Measurements from ENCODE around the gene SRC.

The SRC gene

GRCh38 chr20:37411408-37412219 is 65.7 kb downstream of the SRC start:
- no peak overlapping the region for H3K4me3 ChIP-seq (ENCODE audit: low read depth in 1 of 2, low read length in 1 of 2)
- peaks cover 11 to 12% of the 10 kb centered on the region in 2 experiments for H3K4me1 ChIP-seq (ENCODE audit: control insufficient read depth in 1 of 2, insufficient read depth in 1 of 2, low read depth in 1 of 2, low read length in 1 of 2)
- no peak overlapping the region for H3K27ac ChIP-seq
- no peaks in the 10 kb centered on the region for H3K9me3 ChIP-seq
- H3K36me3 ChIP-seq, result no peaks in the 10 kb centered on the region
- TF ChIP-seq, protein P1, sequence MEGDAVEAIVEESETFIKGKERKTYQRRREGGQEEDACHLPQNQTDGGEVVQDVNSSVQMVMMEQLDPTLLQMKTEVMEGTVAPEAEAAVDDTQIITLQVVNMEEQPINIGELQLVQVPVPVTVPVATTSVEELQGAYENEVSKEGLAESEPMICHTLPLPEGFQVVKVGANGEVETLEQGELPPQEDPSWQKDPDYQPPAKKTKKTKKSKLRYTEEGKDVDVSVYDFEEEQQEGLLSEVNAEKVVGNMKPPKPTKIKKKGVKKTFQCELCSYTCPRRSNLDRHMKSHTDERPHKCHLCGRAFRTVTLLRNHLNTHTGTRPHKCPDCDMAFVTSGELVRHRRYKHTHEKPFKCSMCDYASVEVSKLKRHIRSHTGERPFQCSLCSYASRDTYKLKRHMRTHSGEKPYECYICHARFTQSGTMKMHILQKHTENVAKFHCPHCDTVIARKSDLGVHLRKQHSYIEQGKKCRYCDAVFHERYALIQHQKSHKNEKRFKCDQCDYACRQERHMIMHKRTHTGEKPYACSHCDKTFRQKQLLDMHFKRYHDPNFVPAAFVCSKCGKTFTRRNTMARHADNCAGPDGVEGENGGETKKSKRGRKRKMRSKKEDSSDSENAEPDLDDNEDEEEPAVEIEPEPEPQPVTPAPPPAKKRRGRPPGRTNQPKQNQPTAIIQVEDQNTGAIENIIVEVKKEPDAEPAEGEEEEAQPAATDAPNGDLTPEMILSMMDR (IDR thresholded peaks at IDR 0.05), result no peak
- H3K27me3 ChIP-seq, result peaks cover 85% of the 10 kb centered on the region

- TF ChIP-seq, protein P1 (IDR thresholded peaks at IDR 0.05), result no peak
- peaks cover 10 to 11% of the 10 kb centered on the region in 2 experiments for H3K4me1 ChIP-seq (ENCODE audit: control insufficient read depth in 1 of 2, insufficient read depth in 1 of 2, low read depth in 1 of 2, low read length in 1 of 2)
- no peak overlapping the region for H3K27ac ChIP-seq
Observed at GRCh38 chr20:37413023-37413334, 67.0 kb downstream of the SRC start.

GRCh38 chr20:37413379-37413778 is 67.4 kb downstream of the SRC start:
- Histone ChIP-seq H3K4me1 (ENCODE audit: control insufficient read depth in 1 of 2, insufficient read depth in 1 of 2, low read depth in 1 of 2, low read length in 1 of 2) (peaks cover 10 to 11% of the 10 kb centered on the region in 2 experiments), H3K36me3 (no peaks in the 10 kb centered on the region), H3K4me3 (ENCODE audit: low read depth in 1 of 2, low read length in 1 of 2) (no peak overlapping the region), H3K9me3 (no peaks in the 10 kb centered on the region), H3K27ac (no peak overlapping the region), H3K27me3 (peaks cover 67% of the 10 kb centered on the region)
- TF ChIP-seq, protein P1 (IDR thresholded peaks at IDR 0.05), result no peak

More at GRCh38 chr20:37413023-37413334, 67.0 kb downstream of the SRC start:
- no peak overlapping the region for H3K4me3 ChIP-seq (ENCODE audit: low read depth in 1 of 2, low read length in 1 of 2)
- H3K36me3 ChIP-seq, result no peaks in the 10 kb centered on the region
- peaks cover 71% of the 10 kb centered on the region for H3K27me3 ChIP-seq
- H3K9me3 ChIP-seq, result no peaks in the 10 kb centered on the region

DNA sequence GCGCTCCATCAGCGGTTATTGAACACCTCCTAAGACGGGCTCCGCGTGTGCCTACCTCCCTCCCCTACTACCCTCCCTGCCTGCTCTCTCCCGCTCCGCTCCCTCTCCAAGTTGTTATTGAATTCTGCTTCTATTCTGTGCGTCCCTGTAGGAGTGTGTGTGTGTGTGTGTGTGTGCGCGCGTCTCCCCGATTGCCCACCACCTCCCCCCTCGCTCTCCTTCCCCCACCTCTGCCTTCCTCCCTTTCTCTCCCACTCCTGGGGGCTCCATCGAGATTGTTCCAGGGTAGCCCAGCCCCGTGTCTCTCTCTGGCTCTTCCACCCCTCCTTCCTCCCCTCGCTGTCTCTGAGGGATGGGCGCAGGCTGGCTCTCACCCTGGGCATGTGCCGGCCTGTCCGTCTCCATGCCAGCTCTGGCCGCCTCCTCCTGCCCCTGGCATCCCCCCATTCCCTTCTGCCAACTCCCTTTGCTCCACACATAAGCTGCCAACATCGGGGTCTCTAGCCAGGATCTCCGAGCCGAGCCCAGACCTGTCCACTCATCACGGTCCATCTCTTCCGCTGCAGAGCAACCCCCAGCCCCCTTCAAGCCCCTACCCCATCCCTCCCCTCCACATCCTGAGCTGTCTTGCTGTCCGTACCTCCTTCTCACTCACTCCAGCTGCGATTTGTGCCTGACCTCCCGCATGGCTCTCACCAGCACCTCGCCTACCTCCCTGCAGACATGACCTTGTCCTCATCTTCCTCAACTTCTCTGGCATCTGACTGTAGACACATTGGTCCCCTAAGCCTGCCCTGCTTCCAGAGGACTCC is 68.5 kb downstream of the SRC start:
- Histone ChIP-seq H3K4me3 (ENCODE audit: low read depth in 1 of 2, low read length in 1 of 2) (no peak overlapping the region), H3K9me3 (no peaks in the 10 kb centered on the region), H3K36me3 (no peaks in the 10 kb centered on the region), H3K4me1 (ENCODE audit: control insufficient read depth in 1 of 2, insufficient read depth in 1 of 2, low read depth in 1 of 2, low read length in 1 of 2) (peaks cover 10 to 11% of the 10 kb centered on the region in 2 experiments), H3K27ac (no peak overlapping the region), H3K27me3 (peaks cover 57% of the 10 kb centered on the region)
- TF ChIP-seq, protein P1 (IDR thresholded peaks at IDR 0.05), result no peak

DNA sequence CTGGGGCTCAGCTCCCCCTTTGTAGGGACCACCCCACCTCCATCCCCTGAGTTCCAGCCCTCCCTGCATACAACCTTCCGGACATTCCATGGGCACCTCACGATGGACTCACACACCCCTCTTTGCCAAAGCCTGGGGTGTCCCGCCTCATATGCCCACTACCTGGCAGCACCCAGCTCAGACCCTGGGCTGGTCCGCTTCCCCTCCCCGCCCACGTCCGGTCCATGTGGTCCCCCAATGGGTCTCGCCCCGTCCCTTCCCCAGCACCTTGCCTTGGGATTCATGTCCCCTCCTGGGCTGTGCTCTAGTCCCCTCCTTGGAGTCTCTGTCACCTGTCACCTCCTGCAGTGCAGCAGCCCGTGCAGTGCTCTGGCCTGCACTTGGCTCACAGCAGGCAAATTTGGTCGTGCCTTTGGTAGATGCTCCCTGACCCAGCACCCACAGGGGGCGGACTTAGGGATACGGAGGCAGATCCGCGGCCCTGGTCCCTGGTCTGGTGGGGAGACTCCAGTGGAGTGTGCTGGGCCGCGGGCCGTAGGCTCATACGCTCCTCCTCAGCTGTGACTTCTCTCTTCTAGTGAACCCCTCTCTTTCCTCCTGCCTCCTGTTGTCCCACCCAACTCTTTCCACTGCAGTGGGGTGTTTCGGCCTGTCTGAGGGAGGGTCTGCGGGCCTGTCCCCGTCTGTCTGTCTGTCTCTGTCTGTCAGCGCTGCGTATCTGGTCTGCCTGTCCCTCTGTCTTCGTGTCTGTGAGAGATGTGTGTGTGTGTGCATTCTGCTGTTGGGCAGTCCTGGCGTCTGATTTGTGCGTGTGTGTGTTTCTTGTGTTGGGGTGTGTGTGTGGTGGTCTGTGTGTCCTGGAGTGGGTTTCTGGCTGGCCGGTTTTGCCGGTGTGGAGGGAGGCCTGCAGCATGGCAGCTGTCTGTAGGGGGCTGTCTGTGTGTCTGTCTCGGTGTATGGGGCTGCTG is 69.5 kb downstream of the SRC start:
- Histone ChIP-seq H3K4me1 (ENCODE audit: control insufficient read depth in 1 of 2, insufficient read depth in 1 of 2, low read depth in 1 of 2, low read length in 1 of 2) (peaks cover 10 to 11% of the 10 kb centered on the region in 2 experiments), H3K36me3 (no peaks in the 10 kb centered on the region), H3K27me3 (peaks cover 49% of the 10 kb centered on the region), H3K9me3 (no peaks in the 10 kb centered on the region), H3K4me3 (ENCODE audit: low read depth in 1 of 2, low read length in 1 of 2) (no peak overlapping the region), H3K27ac (no peak overlapping the region)
- TF ChIP-seq, protein P1 (IDR thresholded peaks at IDR 0.05), result no peak
